ENCODE measurements around the gene SMYD3. TPM values are rescaled to one million over a fixed set of nuclear protein-coding genes. Genes with fewer than 3 reads are reported as not detected.

The SMYD3 gene
- total and polyA plus RNA-seq, 10 of the 15 experiments (the other 5 are each of a cell fraction or from before 2014, with no cell fraction given) = 18.3 to 54.0 (median 24.8) TPM

- no peak for ATAC-seq
- peaks cover 12% of the 10 kb centered on the region for H3K4me1 ChIP-seq (ENCODE audit: control insufficient read depth, insufficient read depth, low read length)
These were observed 295.1 kb downstream of the SMYD3 start for GRCh38 chr1:246212013-246212412.

More at GRCh38 chr1:246212013-246212412, 295.1 kb downstream of the SMYD3 start:
- intact Hi-C loops (cut with micrococcal nuclease; ENCODE audit: unreplicated experiment) (no loop called here), in situ Hi-C loops (cut with MboI) (no loop called here)
- no peak overlapping the region for H3K4me2 ChIP-seq (ENCODE audit: control insufficient read depth, insufficient read depth)
- no peak overlapping the region for H3K9ac ChIP-seq (ENCODE audit: control insufficient read depth, insufficient read depth, low read length)
- no peak overlapping the region for H3K4me3 ChIP-seq
- 97% methylated on average over 2 of the region's 2 CpGs for WGBS (ENCODE audit: insufficient coverage, insufficient replicate concordance, low lambda C conversion rate, missing lambda C conversion rate)
- no TSS peak for BruUV-seq (replicated peaks)
- H3K27me3 ChIP-seq (replicated peaks in 1 of 2; ENCODE audit: control insufficient read depth in 2 of 2, insufficient read depth in 2 of 2, low read length in 1 of 2) = no peaks in the 10 kb centered on the region
- H3K9me3 ChIP-seq (replicated peaks; ENCODE audit: control insufficient read depth, insufficient read depth, low read length) = no peaks in the 10 kb centered on the region
- SMC1A ChIA-PET (ENCODE audit: uncharacterized antibody, unreplicated experiment) = interaction anchor here (1.2 kb wide), 1 partner anchor 8 kb away, joined by 3 read pairs; no protein-coding TSS in a partner anchor
- H4K20me1 ChIP-seq (ENCODE audit: control insufficient read depth, insufficient read depth) = no peaks in the 10 kb centered on the region
- POLR2A ChIA-PET = no interaction called here
- no peak overlapping the region for H3K27ac ChIP-seq (ENCODE audit: control insufficient read depth, insufficient read depth)
- no peaks in the 10 kb centered on the region for H3K36me3 ChIP-seq (ENCODE audit: control insufficient read depth in 2 of 2, insufficient read depth in 2 of 2, low read length in 1 of 2)
- DNase-seq (ENCODE audit: low read depth, low spot score) (no peak), FAIRE-seq (no peak)
- RAD21 ChIA-PET (ENCODE audit: unreplicated experiment) = no interaction called here
- CTCF ChIA-PET = no interaction called here
- TF ChIP-seq, protein P1, sequence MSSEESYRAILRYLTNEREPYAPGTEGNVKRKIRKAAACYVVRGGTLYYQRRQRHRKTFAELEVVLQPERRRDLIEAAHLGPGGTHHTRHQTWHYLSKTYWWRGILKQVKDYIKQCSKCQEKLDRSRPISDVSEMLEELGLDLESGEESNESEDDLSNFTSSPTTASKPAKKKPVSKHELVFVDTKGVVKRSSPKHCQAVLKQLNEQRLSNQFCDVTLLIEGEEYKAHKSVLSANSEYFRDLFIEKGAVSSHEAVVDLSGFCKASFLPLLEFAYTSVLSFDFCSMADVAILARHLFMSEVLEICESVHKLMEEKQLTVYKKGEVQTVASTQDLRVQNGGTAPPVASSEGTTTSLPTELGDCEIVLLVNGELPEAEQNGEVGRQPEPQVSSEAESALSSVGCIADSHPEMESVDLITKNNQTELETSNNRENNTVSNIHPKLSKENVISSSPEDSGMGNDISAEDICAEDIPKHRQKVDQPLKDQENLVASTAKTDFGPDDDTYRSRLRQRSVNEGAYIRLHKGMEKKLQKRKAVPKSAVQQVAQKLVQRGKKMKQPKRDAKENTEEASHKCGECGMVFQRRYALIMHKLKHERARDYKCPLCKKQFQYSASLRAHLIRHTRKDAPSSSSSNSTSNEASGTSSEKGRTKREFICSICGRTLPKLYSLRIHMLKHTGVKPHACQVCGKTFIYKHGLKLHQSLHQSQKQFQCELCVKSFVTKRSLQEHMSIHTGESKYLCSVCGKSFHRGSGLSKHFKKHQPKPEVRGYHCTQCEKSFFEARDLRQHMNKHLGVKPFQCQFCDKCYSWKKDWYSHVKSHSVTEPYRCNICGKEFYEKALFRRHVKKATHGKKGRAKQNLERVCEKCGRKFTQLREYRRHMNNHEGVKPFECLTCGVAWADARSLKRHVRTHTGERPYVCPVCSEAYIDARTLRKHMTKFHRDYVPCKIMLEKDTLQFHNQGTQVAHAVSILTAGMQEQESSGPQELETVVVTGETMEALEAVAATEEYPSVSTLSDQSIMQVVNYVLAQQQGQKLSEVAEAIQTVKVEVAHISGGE (CRISPR knock-in tag; IDR thresholded peaks at IDR 0.05) = no peak
- TF ChIP-seq, protein P2, sequence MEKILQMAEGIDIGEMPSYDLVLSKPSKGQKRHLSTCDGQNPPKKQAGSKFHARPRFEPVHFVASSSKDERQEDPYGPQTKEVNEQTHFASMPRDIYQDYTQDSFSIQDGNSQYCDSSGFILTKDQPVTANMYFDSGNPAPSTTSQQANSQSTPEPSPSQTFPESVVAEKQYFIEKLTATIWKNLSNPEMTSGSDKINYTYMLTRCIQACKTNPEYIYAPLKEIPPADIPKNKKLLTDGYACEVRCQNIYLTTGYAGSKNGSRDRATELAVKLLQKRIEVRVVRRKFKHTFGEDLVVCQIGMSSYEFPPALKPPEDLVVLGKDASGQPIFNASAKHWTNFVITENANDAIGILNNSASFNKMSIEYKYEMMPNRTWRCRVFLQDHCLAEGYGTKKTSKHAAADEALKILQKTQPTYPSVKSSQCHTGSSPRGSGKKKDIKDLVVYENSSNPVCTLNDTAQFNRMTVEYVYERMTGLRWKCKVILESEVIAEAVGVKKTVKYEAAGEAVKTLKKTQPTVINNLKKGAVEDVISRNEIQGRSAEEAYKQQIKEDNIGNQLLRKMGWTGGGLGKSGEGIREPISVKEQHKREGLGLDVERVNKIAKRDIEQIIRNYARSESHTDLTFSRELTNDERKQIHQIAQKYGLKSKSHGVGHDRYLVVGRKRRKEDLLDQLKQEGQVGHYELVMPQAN (conservative IDR thresholded peaks at IDR 0.05) = no peak
- TF ChIP-seq EGR1 (IDR thresholded peaks at IDR 0.05; ENCODE audit: borderline replicate concordance in 1 of 2, low read depth in 2 of 2, low read length in 2 of 2) (no peak), HCFC1 (IDR thresholded peaks at IDR 0.05; ENCODE audit: low read length) (no peak), CREB1 (IDR thresholded peaks at IDR 0.05; ENCODE audit: low read depth) (no peak), NFIC (IDR thresholded peaks at IDR 0.05; ENCODE audit: low read depth, low read length) (no peak), ASH2L (IDR thresholded peaks at IDR 0.05; ENCODE audit: borderline replicate concordance, low read depth) (no peak), NR2C1 (IDR thresholded peaks at IDR 0.05) (no peak), RELA (IDR thresholded peaks at IDR 0.05; ENCODE audit: borderline replicate concordance, partially characterized antibody) (no peak), FOXK2 (IDR thresholded peaks at IDR 0.05) (no peak), ZBTB40 (IDR thresholded peaks at IDR 0.05; ENCODE audit: borderline replicate concordance) (no peak), LARP7 (IDR thresholded peaks at IDR 0.05) (no peak), KLF5 (IDR thresholded peaks at IDR 0.05; ENCODE audit: partially characterized antibody) (no peak), GABPA (IDR thresholded peaks at IDR 0.05; ENCODE audit: low read depth) (no peak)
- H2AFZ ChIP-seq (ENCODE audit: control insufficient read depth, low read depth, low read length) = no peak overlapping the region
- H3K79me2 ChIP-seq (ENCODE audit: control insufficient read depth, insufficient read depth, low read length) = no peaks in the 10 kb centered on the region
